ENCODE data around the gene KCNMA1.

Gene KCNMA1

GRCh38 chr10:77163670-77164348 lies 473.8 kb downstream of the KCNMA1 start:
- no peak for TF ChIP-seq CTCF (IDR thresholded peaks at IDR 0.05; ENCODE audit: insufficient read depth, low read depth, low read length, missing control alignments)
- no peak for DNase-seq (ENCODE audit: low read depth)
- H3K4me3 ChIP-seq (ENCODE audit: low read depth, low read length) = no peak overlapping the region

- TF ChIP-seq CTCF (IDR thresholded peaks at IDR 0.05; ENCODE audit: insufficient read depth, low read depth, low read length, missing control alignments) = no peak
- H3K4me3 ChIP-seq (ENCODE audit: low read depth, low read length) = no peak overlapping the region
- no peak for DNase-seq (ENCODE audit: low read depth)
Measured at GRCh38 chr10:77162697-77163096, 474.9 kb downstream of the KCNMA1 start.

GRCh38 chr10:77160679-77161078 lies 476.9 kb downstream of the KCNMA1 start:
- no peak for DNase-seq (ENCODE audit: low read depth)
- TF ChIP-seq CTCF (IDR thresholded peaks at IDR 0.05; ENCODE audit: insufficient read depth, low read depth, low read length, missing control alignments) = no peak

GRCh38 chr10:77159538-77160110 lies 478.0 kb downstream of the KCNMA1 start:
- H3K4me3 ChIP-seq (ENCODE audit: low read depth, low read length) = no peak overlapping the region
- TF ChIP-seq CTCF (IDR thresholded peaks at IDR 0.05; ENCODE audit: insufficient read depth, low read depth, low read length, missing control alignments) = no peak
- DNase-seq (ENCODE audit: low read depth) = no peak

More at GRCh38 chr10:77160679-77161078, 476.9 kb downstream of the KCNMA1 start:
- no peak overlapping the region for H3K4me3 ChIP-seq (ENCODE audit: low read depth, low read length)

- no peak for TF ChIP-seq CTCF (IDR thresholded peaks at IDR 0.05; ENCODE audit: insufficient read depth, low read depth, low read length, missing control alignments)
- no peak for DNase-seq (ENCODE audit: low read depth)
Measured at GRCh38 chr10:77158666-77159065, 478.9 kb downstream of the KCNMA1 start.

GRCh38 chr10:77157248-77158019 lies 480.2 kb downstream of the KCNMA1 start:
- TF ChIP-seq CTCF (IDR thresholded peaks at IDR 0.05; ENCODE audit: insufficient read depth, low read depth, low read length, missing control alignments) = no peak
- DNase-seq (ENCODE audit: low read depth) = no peak
- no peak overlapping the region for H3K4me3 ChIP-seq (ENCODE audit: low read depth, low read length)

More at GRCh38 chr10:77158666-77159065, 478.9 kb downstream of the KCNMA1 start:
- H3K4me3 ChIP-seq (ENCODE audit: low read depth, low read length) = no peak overlapping the region

All from GM12865 (cell line).